ENCODE measurements around the gene DDX47. TPM values are rescaled to one million over a fixed set of nuclear protein-coding genes. Genes with fewer than 3 reads are reported as not detected.
A peak's percentile ranks its signal among the peaks of the same experiment; 100 is the strongest.

Gene DDX47
- total and polyA plus RNA-seq, 2 of the 13 experiments (the other 11 are each of a cell fraction or from before 2014, with no cell fraction given), result 48.5 to 78.7 TPM

GRCh38 chr12:12779529-12779928, 33.6 kb upstream of the DDX47 start:
- H3K4me1 ChIP-seq (ENCODE audit: insufficient read depth, low read length), result peaks cover 15% of the 10 kb centered on the region
- no peak overlapping the region for H3K9ac ChIP-seq (ENCODE audit: insufficient read depth, low read depth, low read length)
- peak; percentile 59 for DNase-seq (ENCODE audit: low spot score)
- no peak for FAIRE-seq
- ChIA-PET CTCF (ENCODE audit: low intra/inter-chr PET ratio, low total read pairs) (no interaction called here), POLR2A (no interaction called here)
- H3K4me3 ChIP-seq (replicated peaks in 1 of 3; ENCODE audit: insufficient read depth in 1 of 3, low read depth in 2 of 3, low read length in 3 of 3), result no peak overlapping the region
- no peak overlapping the region for H3K27ac ChIP-seq (ENCODE audit: extremely low read length, insufficient read depth, low read length)
- TF ChIP-seq SOX5 (CRISPR knock-in tag; IDR thresholded peaks at IDR 0.05; ENCODE audit: borderline replicate concordance) (peak; percentile 20; the same call in 1 of the 2 replicates), FOXA3 (CRISPR knock-in tag; IDR thresholded peaks at IDR 0.05) (peak; percentile 50; the same call in 1 of the 2 replicates), ZBTB3 (CRISPR knock-in tag; IDR thresholded peaks at IDR 0.05; ENCODE audit: borderline replicate concordance, low read depth) (no peak), NFIC (IDR thresholded peaks at IDR 0.05; ENCODE audit: low read length) (0 out of 2 replicates have a peak, but pooled peaks have one; percentile 32), FOXA1 (IDR thresholded peaks at IDR 0.05) (no peak), FOXA1 (CRISPR knock-in tag; IDR thresholded peaks at IDR 0.05) (peak; percentile 41), SOX13 (IDR thresholded peaks at IDR 0.05) (no peak), SOX13 (CRISPR knock-in tag; conservative IDR thresholded peaks at IDR 0.05 in 1 of 2, IDR thresholded peaks at IDR 0.05 in 1 of 2) (peak in 1 of 2 experiments; percentile 30; a peak in 1 of 4 replicates)
- TF ChIP-seq, protein P1, sequence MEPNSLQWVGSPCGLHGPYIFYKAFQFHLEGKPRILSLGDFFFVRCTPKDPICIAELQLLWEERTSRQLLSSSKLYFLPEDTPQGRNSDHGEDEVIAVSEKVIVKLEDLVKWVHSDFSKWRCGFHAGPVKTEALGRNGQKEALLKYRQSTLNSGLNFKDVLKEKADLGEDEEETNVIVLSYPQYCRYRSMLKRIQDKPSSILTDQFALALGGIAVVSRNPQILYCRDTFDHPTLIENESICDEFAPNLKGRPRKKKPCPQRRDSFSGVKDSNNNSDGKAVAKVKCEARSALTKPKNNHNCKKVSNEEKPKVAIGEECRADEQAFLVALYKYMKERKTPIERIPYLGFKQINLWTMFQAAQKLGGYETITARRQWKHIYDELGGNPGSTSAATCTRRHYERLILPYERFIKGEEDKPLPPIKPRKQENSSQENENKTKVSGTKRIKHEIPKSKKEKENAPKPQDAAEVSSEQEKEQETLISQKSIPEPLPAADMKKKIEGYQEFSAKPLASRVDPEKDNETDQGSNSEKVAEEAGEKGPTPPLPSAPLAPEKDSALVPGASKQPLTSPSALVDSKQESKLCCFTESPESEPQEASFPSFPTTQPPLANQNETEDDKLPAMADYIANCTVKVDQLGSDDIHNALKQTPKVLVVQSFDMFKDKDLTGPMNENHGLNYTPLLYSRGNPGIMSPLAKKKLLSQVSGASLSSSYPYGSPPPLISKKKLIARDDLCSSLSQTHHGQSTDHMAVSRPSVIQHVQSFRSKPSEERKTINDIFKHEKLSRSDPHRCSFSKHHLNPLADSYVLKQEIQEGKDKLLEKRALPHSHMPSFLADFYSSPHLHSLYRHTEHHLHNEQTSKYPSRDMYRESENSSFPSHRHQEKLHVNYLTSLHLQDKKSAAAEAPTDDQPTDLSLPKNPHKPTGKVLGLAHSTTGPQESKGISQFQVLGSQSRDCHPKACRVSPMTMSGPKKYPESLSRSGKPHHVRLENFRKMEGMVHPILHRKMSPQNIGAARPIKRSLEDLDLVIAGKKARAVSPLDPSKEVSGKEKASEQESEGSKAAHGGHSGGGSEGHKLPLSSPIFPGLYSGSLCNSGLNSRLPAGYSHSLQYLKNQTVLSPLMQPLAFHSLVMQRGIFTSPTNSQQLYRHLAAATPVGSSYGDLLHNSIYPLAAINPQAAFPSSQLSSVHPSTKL (CRISPR knock-in tag; IDR thresholded peaks at IDR 0.05), result 0 out of 2 replicates have a peak, but pooled peaks have one; percentile 27
- TF ChIP-seq, protein P2, sequence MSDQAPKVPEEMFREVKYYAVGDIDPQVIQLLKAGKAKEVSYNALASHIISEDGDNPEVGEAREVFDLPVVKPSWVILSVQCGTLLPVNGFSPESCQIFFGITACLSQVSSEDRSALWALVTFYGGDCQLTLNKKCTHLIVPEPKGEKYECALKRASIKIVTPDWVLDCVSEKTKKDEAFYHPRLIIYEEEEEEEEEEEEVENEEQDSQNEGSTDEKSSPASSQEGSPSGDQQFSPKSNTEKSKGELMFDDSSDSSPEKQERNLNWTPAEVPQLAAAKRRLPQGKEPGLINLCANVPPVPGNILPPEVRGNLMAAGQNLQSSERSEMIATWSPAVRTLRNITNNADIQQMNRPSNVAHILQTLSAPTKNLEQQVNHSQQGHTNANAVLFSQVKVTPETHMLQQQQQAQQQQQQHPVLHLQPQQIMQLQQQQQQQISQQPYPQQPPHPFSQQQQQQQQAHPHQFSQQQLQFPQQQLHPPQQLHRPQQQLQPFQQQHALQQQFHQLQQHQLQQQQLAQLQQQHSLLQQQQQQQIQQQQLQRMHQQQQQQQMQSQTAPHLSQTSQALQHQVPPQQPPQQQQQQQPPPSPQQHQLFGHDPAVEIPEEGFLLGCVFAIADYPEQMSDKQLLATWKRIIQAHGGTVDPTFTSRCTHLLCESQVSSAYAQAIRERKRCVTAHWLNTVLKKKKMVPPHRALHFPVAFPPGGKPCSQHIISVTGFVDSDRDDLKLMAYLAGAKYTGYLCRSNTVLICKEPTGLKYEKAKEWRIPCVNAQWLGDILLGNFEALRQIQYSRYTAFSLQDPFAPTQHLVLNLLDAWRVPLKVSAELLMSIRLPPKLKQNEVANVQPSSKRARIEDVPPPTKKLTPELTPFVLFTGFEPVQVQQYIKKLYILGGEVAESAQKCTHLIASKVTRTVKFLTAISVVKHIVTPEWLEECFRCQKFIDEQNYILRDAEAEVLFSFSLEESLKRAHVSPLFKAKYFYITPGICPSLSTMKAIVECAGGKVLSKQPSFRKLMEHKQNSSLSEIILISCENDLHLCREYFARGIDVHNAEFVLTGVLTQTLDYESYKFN (CRISPR knock-in tag; conservative IDR thresholded peaks at IDR 0.05), result no peak
- intact Hi-C loops (cut with micrococcal nuclease; ENCODE audit: unreplicated experiment), result no loop called here
- H4K20me1 ChIP-seq (ENCODE audit: insufficient read depth, low read length), result no peaks in the 10 kb centered on the region
- no peaks in the 10 kb centered on the region for H3K79me2 ChIP-seq (ENCODE audit: insufficient read depth, low read length)
- no peak overlapping the region for H2AFZ ChIP-seq (ENCODE audit: low read length)
- BruUV-seq (replicated peaks), result no TSS peak
- 33% methylated on average over 3 of the region's 3 CpGs for WGBS (ENCODE audit: low lambda C conversion rate)
- H3K4me2 ChIP-seq (ENCODE audit: low read depth, low read length), result no peak overlapping the region
- no peaks in the 10 kb centered on the region for H3K9me3 ChIP-seq (ENCODE audit: low read length)
- in situ Hi-C loops (cut with HindIII; ENCODE audit: extremely low pct_ligation_motif_present, low pct_unique_long_range_greater_than_20kb), result loop anchor here (25.0 kb wide), 1 partner anchor 433 kb away; no protein-coding TSS in a partner anchor
- no peak for ATAC-seq
- no peaks in the 10 kb centered on the region for H3K36me3 ChIP-seq (replicated peaks in 1 of 2; ENCODE audit: control insufficient read depth in 1 of 2, insufficient read depth in 2 of 2, low read length in 2 of 2)
- H3K27me3 ChIP-seq (ENCODE audit: control insufficient read depth in 1 of 2, insufficient read depth in 2 of 2, low read length in 2 of 2), result peaks cover 0 to 4% of the 10 kb centered on the region in 2 experiments; a peak in 1 of 5 replicates

Measured in HepG2 (cell line).